Naive thymus-derived CD4-positive, alpha-beta T cell (primary cell): ENCODE data around the gene VSTM5. TPM values are rescaled to one million over a fixed set of nuclear protein-coding genes. Genes with fewer than 3 reads are reported as not detected.

ENCODE experiments used
- ATAC-seq: fragments of 150-1000 bp; cut with Tn5 transposase; 2 replicates; pipeline ENCODE4 v1.10.0; 2021; ENCODE audit warnings: mild to moderate bottlenecking, moderate library complexity
- CTCF ChIA-PET: fragments of 350-600 bp; sonication (Branson Sonifier 250); formaldehyde crosslinking; loops from one replicate; lab custom pipeline; 2021; ENCODE audit warnings: antibody characterized with exemption; lab: Charles Lee
- POLR2A ChIA-PET: fragments of 350-600 bp; sonication (Branson Sonifier 250); formaldehyde crosslinking; loops from one replicate; lab custom pipeline; 2021; ENCODE audit warnings: antibody characterized with exemption, inconsistent platforms; lab: Charles Lee
- DNase-seq, 9 donors: peaks; one replicate each; pipeline versions ENCODE4 v3.0.0 to v3.0.0-alpha.2; 2020 to 2022; ENCODE audit warnings: mixed read lengths in 1 of 9
- H3K27ac ChIP-seq: one replicate; pipeline ENCODE4 v1.7.0; 2013; ENCODE audit warnings: mild to moderate bottlenecking, low read depth, low read length, moderate library complexity
- H3K27me3 ChIP-seq, 2 donors: one replicate each; pipeline ENCODE4 v1.7.0; 2013; ENCODE audit warnings: low read length in 2 of 2, mild to moderate bottlenecking in 2 of 2, moderate library complexity in 2 of 2; ENCODE audit not compliant: control insufficient read depth in 2 of 2, insufficient read depth in 2 of 2
- H3K36me3 ChIP-seq, 3 experiments: 1 replicate in 2 of 3; 2 replicates in 1 of 3; pipeline ENCODE4 v1.7.0; 2013; ENCODE audit warnings: low read length in 3 of 3, mild to moderate bottlenecking in 3 of 3, moderate library complexity in 1 of 3; ENCODE audit not compliant: insufficient read depth in 3 of 3, control insufficient read depth in 2 of 3
- H3K4me1 ChIP-seq, 2 donors: one replicate each; pipeline ENCODE4 v1.7.0; 2013; ENCODE audit warnings: low read length in 2 of 2, mild to moderate bottlenecking in 2 of 2, moderate library complexity in 1 of 2; ENCODE audit not compliant: control insufficient read depth in 2 of 2, insufficient read depth in 2 of 2
- H3K4me3 ChIP-seq: 2 replicates; pipeline ENCODE4 v1.7.0; 2013; ENCODE audit warnings: mild to moderate bottlenecking, low read length
- H3K9me3 ChIP-seq, 3 experiments: 1 replicate in 2 of 3; 2 replicates in 1 of 3; pipeline ENCODE4 v1.7.0; 2013; ENCODE audit warnings: low read length in 3 of 3; ENCODE audit not compliant: control insufficient read depth in 2 of 3
- H3K27ac Mint-ChIP-seq, 9 donors: one replicate each; pipeline ENCODE4 v1.8.0; 2020 to 2022; ENCODE audit warnings: mixed read lengths in 9 of 9, mild to moderate bottlenecking in 8 of 9, moderate library complexity in 5 of 9, inconsistent platforms in 2 of 9
- H3K27me3 Mint-ChIP-seq, 5 donors: one replicate each; pipeline ENCODE4 v1.8.0; 2021 to 2022; ENCODE audit warnings: mixed read lengths in 5 of 5, mild to moderate bottlenecking in 1 of 5
- H3K36me3 Mint-ChIP-seq, 5 donors: one replicate each; pipeline ENCODE4 v1.8.0; 2020 to 2022; ENCODE audit warnings: mixed read lengths in 5 of 5, mild to moderate bottlenecking in 3 of 5, inconsistent platforms in 1 of 5
- H3K4me1 Mint-ChIP-seq, 7 donors: one replicate each; pipeline ENCODE4 v1.8.0; 2020 to 2022; ENCODE audit warnings: mixed read lengths in 7 of 7, mild to moderate bottlenecking in 3 of 7, inconsistent platforms in 1 of 7
- H3K4me3 Mint-ChIP-seq, 10 donors: one replicate each; pipeline ENCODE4 v1.8.0; 2020 to 2022; ENCODE audit warnings: mild to moderate bottlenecking in 10 of 10, mixed read lengths in 10 of 10, moderate library complexity in 6 of 10, inconsistent platforms in 2 of 10
- H3K9me3 Mint-ChIP-seq, 11 donors: one replicate each; pipeline ENCODE4 v1.8.0; 2020 to 2022; ENCODE audit warnings: mixed read lengths in 11 of 11, mild to moderate bottlenecking in 4 of 11, inconsistent platforms in 1 of 11, moderate library complexity in 1 of 11
- intact Hi-C, 2 donors: fragments of 100-400 bp; cut with micrococcal nuclease; formaldehyde crosslinking; loops; one replicate each; pipeline ENCODE4 v1.15.1; 2023
- polyA plus RNA-seq, 2 donors: library from polyadenylated mRNA; unstranded; fragments of 300-500 nt; fragmentation: Illumina TruSeq; gene quantifications; one replicate each; pipeline ENCODE4 v1.2.3, GENCODE V29; 2021
- total RNA-seq, 6 experiments: library from RNA in 5 of 6; stranded (reverse) in 5 of 6; gene quantifications; 1 replicate in 5 of 6; 2 replicates in 1 of 6; pipeline ENCODE4 v1.2.3 and lab custom pipeline; 2021 to 2026

VSTM5 gene
- total and polyA plus RNA-seq, 7 experiments from 2014 or later: not detected

GRCh38 chr11:93804879-93805278 is 45.5 kb downstream of the VSTM5 start:
- Histone ChIP-seq H3K4me1 (no peaks in the 10 kb centered on the region), H3K36me3 (peaks cover 21 to 85% (median 30%) of the 10 kb centered on the region in 3 experiments), H3K9me3 (no peaks in the 10 kb centered on the region), H3K27ac (no peak overlapping the region), H3K4me3 (no peak overlapping the region), H3K27me3 (no peaks in the 10 kb centered on the region)
- DNase-seq: no peak
- peaks cover 3 to 52% (median 30%) of the 10 kb centered on the region in 5 donors for H3K36me3 Mint-ChIP-seq
- no peak overlapping the region for H3K4me3 Mint-ChIP-seq
- no peak for ATAC-seq
- peak overlapping the region in 5 of 9 donors; percentile 3 to 48 (median 41) for H3K27ac Mint-ChIP-seq
- intact Hi-C loops: loop anchor here in 1 of 2 donors (2.0 kb wide), 1 partner anchor 18 kb away; no protein-coding TSS in a partner anchor
- ChIA-PET CTCF (no interaction called here), POLR2A (no interaction called here)
- no peaks in the 10 kb centered on the region for H3K27me3 Mint-ChIP-seq
- H3K4me1 Mint-ChIP-seq: peaks cover 0 to 15% (median 0%) of the 10 kb centered on the region in 7 donors
- H3K9me3 Mint-ChIP-seq: no peaks in the 10 kb centered on the region

- Histone ChIP-seq H3K9me3 (no peaks in the 10 kb centered on the region), H3K27me3 (no peaks in the 10 kb centered on the region), H3K27ac (no peak overlapping the region), H3K4me3 (no peak overlapping the region), H3K36me3 (peaks cover 17 to 86% (median 35%) of the 10 kb centered on the region in 3 experiments), H3K4me1 (no peaks in the 10 kb centered on the region)
- no peaks in the 10 kb centered on the region for H3K27me3 Mint-ChIP-seq
- no peak overlapping the region for H3K4me3 Mint-ChIP-seq
- peaks cover 14 to 45% (median 27%) of the 10 kb centered on the region in 5 donors for H3K36me3 Mint-ChIP-seq
- H3K27ac Mint-ChIP-seq: peak overlapping the region in 2 of 9 donors; percentile 26 to 52
- ChIA-PET CTCF (no interaction called here), POLR2A (no interaction called here)
- no peaks in the 10 kb centered on the region for H3K9me3 Mint-ChIP-seq
- peaks cover 0 to 24% (median 3%) of the 10 kb centered on the region in 7 donors for H3K4me1 Mint-ChIP-seq
- intact Hi-C loops: no loop called here
- no peak for ATAC-seq
- no peak for DNase-seq
Observed at GRCh38 chr11:93801366-93801765, 49.1 kb downstream of the VSTM5 start.

GRCh38 chr11:93796441-93797231 is 53.8 kb downstream of the VSTM5 start:
- H3K4me1 Mint-ChIP-seq: peaks cover 0 to 23% (median 7%) of the 10 kb centered on the region in 7 donors
- no peaks in the 10 kb centered on the region for H3K9me3 Mint-ChIP-seq
- ChIA-PET CTCF (no interaction called here), POLR2A (no interaction called here)
- H3K27me3 Mint-ChIP-seq: no peaks in the 10 kb centered on the region
- Histone ChIP-seq H3K27ac (no peak overlapping the region), H3K36me3 (peaks cover 30 to 84% (median 52%) of the 10 kb centered on the region in 3 experiments), H3K4me1 (no peaks in the 10 kb centered on the region), H3K4me3 (no peak overlapping the region), H3K27me3 (no peaks in the 10 kb centered on the region), H3K9me3 (no peaks in the 10 kb centered on the region)
- H3K36me3 Mint-ChIP-seq: peaks cover 11 to 48% (median 30%) of the 10 kb centered on the region in 5 donors
- H3K27ac Mint-ChIP-seq: peak overlapping the region in 2 of 9 donors; percentile 1 to 2
- intact Hi-C loops: no loop called here
- no peak overlapping the region for H3K4me3 Mint-ChIP-seq
- DNase-seq (no peak), ATAC-seq (no peak)

- no peak overlapping the region for H3K4me3 Mint-ChIP-seq
- ATAC-seq (no peak), DNase-seq (no peak)
- H3K27ac Mint-ChIP-seq: no peak overlapping the region
- H3K4me1 Mint-ChIP-seq: peaks cover 12 to 41% (median 28%) of the 10 kb centered on the region in 7 donors
- Histone ChIP-seq H3K4me1 (peaks cover 11 to 14% of the 10 kb centered on the region in 2 donors), H3K4me3 (no peak overlapping the region), H3K9me3 (no peaks in the 10 kb centered on the region), H3K27ac (no peak overlapping the region), H3K36me3 (peaks cover 40 to 72% (median 49%) of the 10 kb centered on the region in 3 experiments), H3K27me3 (no peaks in the 10 kb centered on the region)
- H3K27me3 Mint-ChIP-seq: no peaks in the 10 kb centered on the region
- H3K9me3 Mint-ChIP-seq: no peaks in the 10 kb centered on the region
- peaks cover 1 to 47% (median 22%) of the 10 kb centered on the region in 5 donors for H3K36me3 Mint-ChIP-seq
- intact Hi-C loops: no loop called here
- ChIA-PET CTCF (no interaction called here), POLR2A (no interaction called here)
Observed at GRCh38 chr11:93791493-93791892, 58.9 kb downstream of the VSTM5 start.

GRCh38 chr11:93784935-93785360 is 65.5 kb downstream of the VSTM5 start:
- peaks cover 22 to 37% of the 10 kb centered on the region in 2 donors for H3K4me1 ChIP-seq
- H3K27me3 ChIP-seq: no peaks in the 10 kb centered on the region
- POLR2A ChIA-PET: interaction anchor here (2.1 kb wide), 1 partner anchor 44 kb away, joined by 6 read pairs; the partner anchor contains the start of genes C11orf54 and TAF1D
- Mint-ChIP-seq H3K36me3 (peaks cover 4 to 16% (median 7%) of the 10 kb centered on the region in 5 donors), H3K27ac (peak overlapping the region; percentile 81 to 97 (median 93)), H3K9me3 (no peaks in the 10 kb centered on the region), H3K27me3 (no peaks in the 10 kb centered on the region), H3K4me3 (peak overlapping the region; percentile 93 to 100 (median 96)), H3K4me1 (peaks cover 34 to 60% (median 49%) of the 10 kb centered on the region in 7 donors)
- DNase-seq (peak in 1 of 9 donors; percentile 2), ATAC-seq (no peak)
- peaks cover 6 to 21% (median 7%) of the 10 kb centered on the region in 3 experiments for H3K36me3 ChIP-seq
- H3K9me3 ChIP-seq: no peaks in the 10 kb centered on the region
- intact Hi-C loops: loop anchor here (1.0 to 10.0 kb wide), 16 partner anchors 14 to 1304 kb away; partner anchors contain the start of genes ANKRD49 (in 2 of the 2), C11orf54 (in 2 of the 2), CEP295 (in 2 of the 2) and CWC15 (in 2 of the 2)
- CTCF ChIA-PET: no interaction called here
- peak overlapping the region; percentile 77 for H3K4me3 ChIP-seq
- peak overlapping the region; percentile 94 for H3K27ac ChIP-seq

- H3K9me3 ChIP-seq: no peaks in the 10 kb centered on the region
- no peaks in the 10 kb centered on the region for H3K27me3 Mint-ChIP-seq
- ATAC-seq (peak; percentile 97), DNase-seq (peak; percentile 64 to 87 (median 85))
- peak within 1 kb of the TSS; percentile 77 for H3K4me3 ChIP-seq
- H3K36me3 Mint-ChIP-seq: peaks cover 4 to 17% (median 6%) of the 10 kb centered on the region in 5 donors
- POLR2A ChIA-PET: interaction anchor here (0.9 to 4.6 kb wide), 9 partner anchors 23 to 1305 kb away, joined by 3 to 96 read pairs (median 4); partner anchors contain the start of genes C11orf54, ENDOD1, PANX1 and SLC36A4
- no peaks in the 10 kb centered on the region for H3K27me3 ChIP-seq
- peaks cover 0 to 2% (median 0%) of the 10 kb centered on the region in 11 donors for H3K9me3 Mint-ChIP-seq
- peak within 1 kb of the TSS; percentile 93 to 100 (median 96) for H3K4me3 Mint-ChIP-seq
- intact Hi-C loops: loop anchor here (1.0 to 10.0 kb wide), 16 partner anchors 14 to 1305 kb away; partner anchors contain the start of genes ANKRD49 (in 2 of the 2), C11orf54 (in 2 of the 2), CEP295 (in 2 of the 2) and CWC15 (in 2 of the 2)
- CTCF ChIA-PET: interaction anchor here (0.9 to 1.2 kb wide), 4 partner anchors 43 to 123 kb away, joined by 3 to 8 read pairs (median 4); partner anchors contain the start of genes C11orf54, CEP295 and TAF1D
- H3K27ac Mint-ChIP-seq: peak within 1 kb of the TSS; percentile 81 to 97 (median 93)
- H3K36me3 ChIP-seq: peaks cover 3 to 15% (median 7%) of the 10 kb centered on the region in 3 experiments
- peaks cover 34 to 58% (median 48%) of the 10 kb centered on the region in 7 donors for H3K4me1 Mint-ChIP-seq
- H3K27ac ChIP-seq: peak within 1 kb of the TSS; percentile 94
- peaks cover 22 to 37% of the 10 kb centered on the region in 2 donors for H3K4me1 ChIP-seq
Observed at GRCh38 chr11:93784145-93784934, 66.1 kb downstream of the VSTM5 start, which contains the start of gene MED17. Gene MED17, plus strand, starts transcription at chr11:93784282. Its CDS starts 232 bp downstream, at chr11:93784514.
